GM19240 (cell line): ENCODE measurements around the gene ARGLU1.

ENCODE experiments used
- DNase-seq: peaks from one replicate; pipeline ENCODE4 v3.0.0; 2011; ENCODE audit warnings: low spot score; ENCODE audit not compliant: insufficient read length

Gene ARGLU1

GRCh38 chr13:106587787-106588186 lies 19.9 kb upstream of the ARGLU1 start:
- DNase-seq: no peak

- no peak for DNase-seq
These were observed 18.8 kb upstream of the ARGLU1 start for GRCh38 chr13:106586648-106587166.

- DNase-seq: no peak
These were observed 13.3 kb upstream of the ARGLU1 start for GRCh38 chr13:106581225-106581624.

GRCh38 chr13:106575896-106576295 lies 8.0 kb upstream of the ARGLU1 start:
- no peak for DNase-seq

- DNase-seq: no peak
These were observed 5.9 kb upstream of the ARGLU1 start for GRCh38 chr13:106573868-106574267.

- no peak for DNase-seq
These were observed 5.4 kb upstream of the ARGLU1 start for GRCh38 chr13:106573284-106573846.

GRCh38 chr13:106570299-106570852 lies 2.4 kb upstream of the ARGLU1 start:
- no peak for DNase-seq

GRCh38 chr13:106569233-106570095 lies 1.5 kb upstream of the ARGLU1 start:
- DNase-seq: no peak

GRCh38 chr13:106568299-106569003 lies 514 bp upstream of the ARGLU1 start:
- DNase-seq: no peak

GRCh38 chr13:106566641-106567473 lies 1.1 kb downstream of the ARGLU1 start:
- peak; percentile 35 for DNase-seq

- DNase-seq: no peak
These were observed 2.7 kb downstream of the ARGLU1 start for GRCh38 chr13:106565127-106565775.

- no peak for DNase-seq
These were observed 5.6 kb downstream of the ARGLU1 start for GRCh38 chr13:106562301-106562700.

- peak; percentile 23 for DNase-seq
These were observed 6.3 kb downstream of the ARGLU1 start for GRCh38 chr13:106561551-106562170.

- DNase-seq: no peak
These were observed 7.1 kb downstream of the ARGLU1 start for GRCh38 chr13:106560821-106561220.

- DNase-seq: no peak
These were observed 9.4 kb downstream of the ARGLU1 start for GRCh38 chr13:106558527-106558926.

GRCh38 chr13:106555631-106556328 lies 12.2 kb downstream of the ARGLU1 start:
- no peak for DNase-seq

GRCh38 chr13:106551751-106552150 lies 16.2 kb downstream of the ARGLU1 start:
- no peak for DNase-seq

- DNase-seq: no peak
These were observed 16.6 kb downstream of the ARGLU1 start for GRCh38 chr13:106551350-106551749.

- DNase-seq: no peak
These were observed 17.3 kb downstream of the ARGLU1 start for GRCh38 chr13:106550570-106551135.
